ENCODE results near the gene CPVL. TPM values are rescaled to one million over a fixed set of nuclear protein-coding genes. Genes with fewer than 3 reads are reported as not detected.

CPVL gene
- total RNA-seq, 4 donors from 2014 or later = 8.0 to 28.5 (median 11.3) TPM

- DNase-seq (ENCODE audit: extremely low spot score) = no peak
- intact Hi-C loops (cut with DNase I) = no loop called here
- WGBS = 88% methylated on average over 8 of the region's 8 CpGs
- Histone ChIP-seq H3K27me3 (peaks cover 0 to 69% (median 2%) of the 10 kb centered on the region in 4 donors), H3K9me3 (no peaks in the 10 kb centered on the region), H3K36me3 (no peaks in the 10 kb centered on the region), H3K27ac (replicated peaks in 1 of 4) (no peak overlapping the region), H3K4me3 (no peak overlapping the region), H3K4me1 (peaks cover 14 to 31% (median 24%) of the 10 kb centered on the region in 4 donors)
- TF ChIP-seq POLR2AphosphoS5 (IDR thresholded peaks at IDR 0.05) = no peak
- no peak for TF ChIP-seq CTCF (IDR thresholded peaks at IDR 0.05)
- TF ChIP-seq POLR2A (IDR thresholded peaks at IDR 0.05; ENCODE audit: low read depth) = no peak
- TF ChIP-seq EP300 (IDR thresholded peaks at IDR 0.05) = no peak
Measured at GRCh38 chr7:29192811-29193210, 46.5 kb upstream of the CPVL start.

GRCh38 chr7:29192323-29192722 lies 46.0 kb upstream of the CPVL start:
- Histone ChIP-seq H3K4me3 (no peak overlapping the region), H3K9me3 (no peaks in the 10 kb centered on the region), H3K27ac (replicated peaks in 1 of 4) (no peak overlapping the region), H3K36me3 (no peaks in the 10 kb centered on the region), H3K27me3 (peaks cover 0 to 64% (median 2%) of the 10 kb centered on the region in 4 donors), H3K4me1 (peaks cover 14 to 31% (median 24%) of the 10 kb centered on the region in 4 donors)
- intact Hi-C loops (cut with DNase I) = no loop called here
- DNase-seq (ENCODE audit: extremely low spot score) = no peak
- 81% methylated on average over 1 of the region's 1 CpG for WGBS
- TF ChIP-seq POLR2A (IDR thresholded peaks at IDR 0.05; ENCODE audit: low read depth) (no peak), EP300 (IDR thresholded peaks at IDR 0.05) (no peak), POLR2AphosphoS5 (IDR thresholded peaks at IDR 0.05) (no peak), CTCF (IDR thresholded peaks at IDR 0.05) (no peak)

DNA sequence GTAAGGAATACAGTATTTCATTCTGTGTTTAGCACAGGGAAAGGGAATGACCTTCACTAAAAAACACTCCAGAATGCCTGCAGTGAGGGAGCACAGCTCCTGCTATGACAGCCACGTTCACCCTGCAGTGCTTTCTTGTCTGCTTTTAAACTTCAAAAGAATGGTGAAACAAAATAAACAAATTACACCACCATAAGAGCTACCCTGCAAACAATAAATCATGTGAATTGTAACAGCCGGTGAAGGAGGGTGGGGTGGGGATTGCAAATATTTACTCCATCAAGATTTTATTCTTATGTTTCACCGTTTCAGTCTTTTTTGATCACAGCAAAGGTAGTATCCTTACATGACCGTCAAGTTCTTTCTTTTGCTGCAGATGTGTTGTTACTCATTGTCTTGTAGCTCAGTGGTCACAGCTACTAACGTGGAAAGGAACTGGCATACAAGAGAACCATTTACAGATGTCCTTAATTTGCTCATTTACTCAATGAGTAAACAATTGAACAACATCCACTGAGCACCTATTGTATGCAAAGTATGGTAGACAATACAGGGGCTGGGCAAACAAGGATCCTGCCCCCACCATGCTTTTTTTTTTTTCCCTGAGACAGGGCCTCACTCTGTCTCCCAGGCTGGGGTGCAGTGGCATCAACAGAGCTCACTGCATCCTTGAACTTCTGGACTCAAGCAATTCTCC lies 44.2 kb upstream of the CPVL start:
- Histone ChIP-seq H3K27ac (replicated peaks in 1 of 4) (no peak overlapping the region), H3K4me3 (no peak overlapping the region), H3K36me3 (no peaks in the 10 kb centered on the region), H3K4me1 (peaks cover 9 to 29% (median 22%) of the 10 kb centered on the region in 4 donors), H3K9me3 (no peaks in the 10 kb centered on the region), H3K27me3 (peaks cover 0 to 51% (median 2%) of the 10 kb centered on the region in 4 donors)
- intact Hi-C loops (cut with DNase I) = no loop called here
- peak; percentile 21 for DNase-seq (ENCODE audit: extremely low spot score)
- TF ChIP-seq POLR2AphosphoS5 (IDR thresholded peaks at IDR 0.05) = no peak
- TF ChIP-seq POLR2A (IDR thresholded peaks at IDR 0.05; ENCODE audit: low read depth) = no peak
- no peak for TF ChIP-seq EP300 (IDR thresholded peaks at IDR 0.05)
- no peak for TF ChIP-seq CTCF (IDR thresholded peaks at IDR 0.05)
- 77% methylated on average over 5 of the region's 5 CpGs for WGBS

GRCh38 chr7:29189743-29190201 lies 43.4 kb upstream of the CPVL start:
- no peak overlapping the region for H3K27ac ChIP-seq (replicated peaks in 1 of 4)
- intact Hi-C loops (cut with DNase I) = loop anchor here (2.0 to 5.0 kb wide), 2 partner anchors 158 to 219 kb away; no protein-coding TSS in a partner anchor
- no peak overlapping the region for H3K4me3 ChIP-seq
- H3K27me3 ChIP-seq = peaks cover 0 to 44% (median 2%) of the 10 kb centered on the region in 4 donors
- no peak for TF ChIP-seq EP300 (IDR thresholded peaks at IDR 0.05)
- TF ChIP-seq CTCF (IDR thresholded peaks at IDR 0.05) = peak; percentile 54 to 80 (median 59)
- no peak for TF ChIP-seq POLR2A (IDR thresholded peaks at IDR 0.05; ENCODE audit: low read depth)
- TF ChIP-seq POLR2AphosphoS5 (IDR thresholded peaks at IDR 0.05) = no peak
- H3K9me3 ChIP-seq = no peaks in the 10 kb centered on the region
- peak; percentile 90 for DNase-seq (ENCODE audit: extremely low spot score)
- H3K36me3 ChIP-seq = no peaks in the 10 kb centered on the region
- 24% methylated on average over 10 of the region's 16 CpGs for WGBS
- H3K4me1 ChIP-seq = peaks cover 9 to 21% (median 14%) of the 10 kb centered on the region in 4 donors
